Nucleus accumbens (tissue), 56 donors: ENCODE data around the gene TM9SF4.
A peak's percentile ranks its signal among the peaks of the same experiment; 100 is the strongest.

ENCODE experiments used
- DNase-seq, 56 donors: peaks; one replicate each; lab custom pipeline; 2025; lab: John Stamatoyannopoulos, UW

The TM9SF4 gene

GRCh38 chr20:32205110-32205842 is 95.8 kb downstream of the TM9SF4 start:
- no peak for DNase-seq

DNA sequence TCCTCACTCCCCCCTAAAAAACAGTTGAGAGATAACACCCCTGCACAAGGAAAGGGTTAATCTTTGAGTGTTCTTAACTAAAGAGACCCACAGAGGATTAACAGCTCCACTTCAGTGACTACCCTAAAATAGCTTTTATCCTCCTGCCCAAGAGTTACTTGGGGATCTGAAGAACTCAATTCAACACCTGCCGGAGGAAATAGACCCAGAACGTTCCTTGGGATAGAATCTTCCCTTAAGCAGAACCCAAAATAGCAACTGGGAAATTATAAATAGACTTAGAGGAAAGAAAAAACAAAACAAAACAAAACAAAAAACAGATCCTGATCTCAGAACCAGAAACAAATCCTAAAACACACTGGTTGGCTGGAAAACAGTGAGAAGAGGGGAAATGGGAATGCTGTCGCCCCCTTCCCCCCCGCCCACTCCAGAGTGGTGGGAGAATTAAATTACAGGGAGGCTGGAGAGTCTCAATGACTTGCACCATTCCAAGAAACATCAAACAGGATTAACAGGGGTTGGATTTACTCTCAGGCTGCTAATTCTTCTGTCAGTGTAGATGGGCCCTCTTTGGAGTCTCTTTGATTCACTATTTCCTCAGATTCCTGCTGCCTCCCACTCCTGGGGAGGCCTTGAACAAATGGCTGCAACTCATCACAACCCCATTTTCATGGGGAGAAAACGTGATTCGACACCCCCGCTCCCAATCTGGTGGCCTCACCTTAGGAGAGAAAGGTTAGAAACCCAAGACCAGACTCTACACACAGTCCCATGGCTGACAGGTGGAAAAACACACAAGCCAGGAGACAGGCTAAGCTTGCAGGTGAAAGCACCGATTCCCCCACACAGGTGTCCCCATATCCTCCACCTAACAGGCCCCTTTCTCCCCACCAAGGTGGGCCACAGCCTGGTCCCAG is 96.6 kb downstream of the TM9SF4 start:
- peak in 1 of 56 donors; percentile 9 for DNase-seq

GRCh38 chr20:32206760-32207625 is 97.5 kb downstream of the TM9SF4 start:
- DNase-seq, result peak in 8 of 56 donors; percentile 12 to 48 (median 38)

- DNase-seq, result peak in 54 of 56 donors; percentile 36 to 93 (median 79)
Measured at GRCh38 chr20:32207626-32208498, 98.3 kb downstream of the TM9SF4 start, which contains the start of the genes PLAGL2 and POFUT1. Gene PLAGL2 (minus strand): TSS chr20:32207743. CDS start chr20:32202178, 5,565 bp downstream. Gene POFUT1 (plus strand): TSS chr20:32207880. CDS start chr20:32207942, 62 bp downstream.

- no peak for DNase-seq
Measured at GRCh38 chr20:32208499-32209154, 99.1 kb downstream of the TM9SF4 start.

- no peak for DNase-seq
Measured at GRCh38 chr20:32209850-32210605, 100.5 kb downstream of the TM9SF4 start.

DNA sequence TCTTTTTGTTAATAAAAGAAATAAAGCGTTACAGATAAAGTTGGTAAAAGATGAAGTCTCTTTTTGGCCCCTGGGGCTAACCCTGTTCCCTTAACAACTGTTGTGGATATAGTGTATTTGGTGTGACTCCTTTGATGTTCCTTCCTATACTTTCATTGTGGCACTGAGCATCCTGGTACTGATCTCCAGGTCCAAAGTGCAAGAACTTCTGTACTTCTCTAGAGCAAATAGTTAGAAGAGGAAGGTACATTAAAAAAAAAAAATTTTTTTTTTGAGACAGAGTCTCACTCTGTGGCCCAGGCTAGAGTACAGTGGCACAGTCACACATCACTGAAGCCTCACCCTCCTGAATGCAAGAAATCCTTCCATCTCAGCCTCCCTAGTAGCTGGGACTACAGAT is 104.4 kb downstream of the TM9SF4 start:
- DNase-seq, result no peak

DNA sequence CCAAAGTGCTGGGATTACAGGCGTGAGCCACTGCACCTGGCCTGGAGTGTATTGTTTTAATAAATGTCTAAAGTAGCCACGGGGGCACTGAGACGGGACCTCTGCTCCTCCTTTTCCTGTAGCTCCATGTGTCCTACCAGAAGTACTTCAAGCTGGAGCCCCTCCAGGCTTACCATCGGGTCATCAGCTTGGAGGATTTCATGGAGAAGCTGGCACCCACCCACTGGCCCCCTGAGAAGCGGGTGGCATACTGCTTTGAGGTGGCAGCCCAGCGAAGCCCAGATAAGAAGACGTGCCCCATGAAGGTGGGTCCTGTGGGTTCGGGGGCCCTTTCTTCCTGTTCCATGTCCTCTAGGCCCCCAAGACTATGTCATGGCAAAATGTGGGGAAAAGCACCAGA is 105.6 kb downstream of the TM9SF4 start:
- no peak for DNase-seq

DNA sequence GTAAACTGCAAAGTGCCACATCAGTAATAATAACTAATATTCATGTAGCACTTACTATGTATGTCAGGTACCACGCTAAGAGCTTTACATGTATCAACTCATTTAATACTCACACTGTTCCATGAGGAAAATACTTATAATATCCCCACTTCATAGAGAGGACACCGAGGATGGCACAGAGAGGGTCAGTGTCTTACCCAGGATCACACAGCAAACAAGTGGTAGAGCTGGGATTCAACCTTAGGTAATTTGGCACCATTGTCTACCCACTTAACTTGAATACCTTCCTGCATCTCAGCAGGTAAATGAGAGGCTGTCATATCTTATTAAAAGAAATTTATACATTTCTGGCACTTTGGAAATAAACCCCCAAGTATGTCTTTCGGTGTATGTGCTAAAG is 106.2 kb downstream of the TM9SF4 start:
- no peak for DNase-seq

GRCh38 chr20:32216179-32217142 is 106.9 kb downstream of the TM9SF4 start:
- DNase-seq, result no peak
